NT2/D1 (cell line): ENCODE data around the gene TBX1.

Experiments used
- DNase-seq: peaks from one replicate; pipeline ENCODE4 v3.0.0-alpha.2; 2011; ENCODE audit warnings: low read depth, low spot score
- H3K27me3 ChIP-seq: 2 replicates; pipeline ENCODE4 v1.6.0; 2011; ENCODE audit warnings: mild to moderate bottlenecking; ENCODE audit not compliant: insufficient read length, insufficient read depth
- H3K36me3 ChIP-seq: 2 replicates; pipeline ENCODE4 v1.6.1; 2011; ENCODE audit warnings: mild to moderate bottlenecking, low read length, mixed read lengths; ENCODE audit not compliant: insufficient read depth, insufficient read length
- H3K4me1 ChIP-seq: 2 replicates; pipeline ENCODE4 v1.5.1; 2011; ENCODE audit not compliant: insufficient read depth, insufficient read length
- H3K4me3 ChIP-seq: 2 replicates; pipeline ENCODE4 v1.5.1; 2011; ENCODE audit warnings: low read depth; ENCODE audit not compliant: insufficient read length
- H3K9ac ChIP-seq: 2 replicates; pipeline ENCODE4 v1.6.0; 2011; ENCODE audit warnings: low read depth; ENCODE audit not compliant: insufficient read length
- H3K9me3 ChIP-seq: 2 replicates; pipeline ENCODE4 v1.5.1; 2011; ENCODE audit warnings: mild to moderate bottlenecking, low read length; ENCODE audit not compliant: insufficient read depth
- SUZ12 ChIP-seq: IDR thresholded peaks from 2 replicates; pipeline ENCODE4 v1.6.1; 2011; ENCODE audit not compliant: insufficient read length, insufficient read depth; ENCODE audit errors: extremely low read depth
- YY1 ChIP-seq: IDR thresholded peaks from 2 replicates; pipeline ENCODE4 v1.6.1; 2011; ENCODE audit not compliant: insufficient read length, insufficient read depth
- ZNF274 ChIP-seq: IDR thresholded peaks from 2 replicates; pipeline ENCODE4 v1.6.1; 2011; ENCODE audit warnings: mild to moderate bottlenecking, low read depth, low read length

Gene TBX1

GRCh38 chr22:19779685-19780268 is 19.2 kb downstream of the TBX1 start:
- TF ChIP-seq ZNF274 (no peak), YY1 (no peak), SUZ12 (no peak)
- no peak for DNase-seq
- peaks cover 5% of the 10 kb centered on the region for H3K36me3 ChIP-seq
- no peaks in the 10 kb centered on the region for H3K9me3 ChIP-seq
- no peak overlapping the region for H3K9ac ChIP-seq
- H3K4me1 ChIP-seq = no peaks in the 10 kb centered on the region
- no peak overlapping the region for H3K4me3 ChIP-seq
- H3K27me3 ChIP-seq = no peaks in the 10 kb centered on the region

DNA sequence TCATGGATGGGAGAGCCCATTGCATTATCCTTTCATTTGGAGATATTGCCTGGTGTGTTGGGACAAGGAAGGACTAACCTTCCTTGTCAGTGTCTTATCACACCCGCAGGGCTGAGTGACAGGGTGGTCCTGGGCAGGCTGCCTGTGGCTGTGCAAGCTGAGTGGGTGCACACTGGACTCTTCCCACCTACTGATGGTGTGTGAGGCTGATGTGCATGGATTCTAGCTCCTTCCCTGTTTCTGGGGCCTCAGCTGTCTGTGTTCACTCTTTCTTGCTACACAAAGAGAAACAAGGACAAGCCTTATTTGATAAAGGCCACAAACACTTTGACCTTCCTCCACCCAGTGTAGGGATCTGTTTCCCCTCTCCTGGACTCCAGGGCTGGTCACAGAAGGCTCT is 22.0 kb downstream of the TBX1 start:
- no peaks in the 10 kb centered on the region for H3K27me3 ChIP-seq
- no peaks in the 10 kb centered on the region for H3K9me3 ChIP-seq
- no peak for DNase-seq
- H3K9ac ChIP-seq = no peak overlapping the region
- H3K36me3 ChIP-seq = peaks cover 17% of the 10 kb centered on the region
- no peak overlapping the region for H3K4me3 ChIP-seq
- no peaks in the 10 kb centered on the region for H3K4me1 ChIP-seq
- TF ChIP-seq SUZ12 (no peak), ZNF274 (no peak), YY1 (no peak)

GRCh38 chr22:19783586-19784383 is 23.2 kb downstream of the TBX1 start:
- no peak for DNase-seq
- H3K4me3 ChIP-seq = no peak overlapping the region
- TF ChIP-seq ZNF274 = no peak
- no peak for TF ChIP-seq YY1
- TF ChIP-seq SUZ12 = no peak
- no peak overlapping the region for H3K9ac ChIP-seq
- H3K27me3 ChIP-seq = no peaks in the 10 kb centered on the region
- H3K36me3 ChIP-seq = peaks cover 27% of the 10 kb centered on the region
- H3K9me3 ChIP-seq = no peaks in the 10 kb centered on the region
- H3K4me1 ChIP-seq = peaks cover 3% of the 10 kb centered on the region

- Histone ChIP-seq H3K9ac (no peak overlapping the region), H3K4me3 (no peak overlapping the region)
- no peak for TF ChIP-seq YY1
- TF ChIP-seq ZNF274 = no peak
- no peak for TF ChIP-seq SUZ12
These were observed 24.0 kb downstream of the TBX1 start for GRCh38 chr22:19784384-19785175.

GRCh38 chr22:19785461-19786263 is 25.1 kb downstream of the TBX1 start:
- Histone ChIP-seq H3K27me3 (no peaks in the 10 kb centered on the region), H3K4me3 (no peak overlapping the region), H3K36me3 (peaks cover 34% of the 10 kb centered on the region), H3K9me3 (no peaks in the 10 kb centered on the region), H3K9ac (no peak overlapping the region), H3K4me1 (peaks cover 3% of the 10 kb centered on the region)
- no peak for DNase-seq
- TF ChIP-seq YY1 = no peak
- no peak for TF ChIP-seq ZNF274
- TF ChIP-seq SUZ12 = no peak

More at GRCh38 chr22:19784384-19785175, 24.0 kb downstream of the TBX1 start:
- peaks cover 31% of the 10 kb centered on the region for H3K36me3 ChIP-seq
- DNase-seq = no peak
- H3K4me1 ChIP-seq = peaks cover 3% of the 10 kb centered on the region
- no peaks in the 10 kb centered on the region for H3K27me3 ChIP-seq
- no peaks in the 10 kb centered on the region for H3K9me3 ChIP-seq

DNA sequence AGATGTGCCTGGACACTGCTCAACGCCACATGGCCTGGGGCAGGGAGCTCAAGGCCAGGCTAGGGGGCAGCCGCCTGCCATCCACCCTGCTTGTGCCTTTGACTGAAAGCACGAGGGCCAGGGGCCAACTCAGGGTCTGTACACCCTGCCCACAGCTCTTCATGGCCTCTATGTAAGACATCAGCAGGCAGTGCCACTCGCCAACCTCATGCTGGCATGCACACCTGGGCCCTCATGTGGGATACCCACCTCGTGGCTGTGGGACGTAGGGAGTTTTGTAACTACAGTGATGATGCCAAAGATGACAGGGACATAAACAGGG is 25.6 kb downstream of the TBX1 start:
- Histone ChIP-seq H3K9ac (no peak overlapping the region), H3K4me1 (peaks cover 3% of the 10 kb centered on the region), H3K4me3 (no peak overlapping the region), H3K36me3 (peaks cover 34% of the 10 kb centered on the region), H3K9me3 (no peaks in the 10 kb centered on the region), H3K27me3 (no peaks in the 10 kb centered on the region)
- no peak for DNase-seq
- TF ChIP-seq SUZ12 (no peak), ZNF274 (no peak), YY1 (no peak)
